ENCODE results near the gene C2CD4B. TPM values are rescaled to one million over a fixed set of nuclear protein-coding genes. Genes with fewer than 3 reads are reported as not detected.

The C2CD4B gene
- total RNA-seq, 1 donor from 2014 or later: 20.2 TPM

DNA sequence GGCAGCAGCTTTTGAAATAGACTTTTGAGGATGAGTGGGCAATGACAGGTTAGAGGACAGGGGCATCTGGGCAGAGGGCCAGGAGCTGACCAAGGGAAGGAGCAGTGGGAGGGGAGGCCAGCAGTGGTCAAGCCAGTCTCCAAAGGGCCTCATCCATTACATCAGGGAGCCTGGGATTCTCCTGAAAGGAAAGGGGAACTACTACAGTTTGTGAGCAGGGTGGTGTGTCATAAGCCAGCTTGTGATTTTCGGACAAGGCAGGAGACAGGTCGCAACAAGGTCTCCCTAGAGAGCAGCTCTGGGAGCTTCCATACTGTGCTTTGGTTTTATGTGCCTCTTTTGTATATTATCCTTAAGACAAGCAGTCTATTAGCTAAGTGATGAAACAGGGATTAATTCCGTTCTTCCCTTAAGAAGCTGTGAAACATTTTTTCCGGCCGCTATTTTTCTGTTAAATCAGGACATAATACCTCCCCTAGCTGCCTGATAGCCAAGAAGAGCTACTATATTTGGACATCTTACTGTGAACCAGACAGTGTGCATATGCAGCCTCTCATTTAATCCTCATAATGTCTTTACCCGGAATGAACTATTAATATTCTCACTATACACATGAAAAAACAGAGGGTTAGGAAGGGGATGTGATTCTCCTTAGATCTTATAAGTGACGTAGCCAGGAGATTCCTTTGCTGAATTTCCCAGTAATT is 46.4 kb downstream of the C2CD4B start:
- DNase-seq: no peak

DNA sequence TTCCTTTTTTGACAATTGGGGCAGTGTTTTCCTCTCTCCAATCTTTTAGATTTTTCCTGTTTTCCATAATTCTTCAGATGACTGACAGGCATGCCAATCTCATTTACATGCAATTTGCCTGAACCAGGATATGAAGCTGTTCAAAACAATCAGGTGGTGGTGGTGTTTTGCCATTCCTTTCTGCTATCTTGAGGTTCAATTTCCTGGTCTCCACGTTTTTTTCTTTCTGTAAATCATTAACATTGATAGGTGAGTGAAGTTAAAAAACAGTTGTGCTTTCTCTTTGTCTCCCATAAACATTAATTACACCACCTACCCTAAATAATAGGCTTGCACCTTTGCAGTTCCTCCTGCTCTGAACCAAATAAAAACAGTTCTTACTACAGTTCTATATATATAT is 49.2 kb downstream of the C2CD4B start:
- DNase-seq: no peak

Other genes with a start within 250 kb of the C2CD4B start
- gene VPS13C, start 104.8 kb downstream of the C2CD4B start, total RNA-seq: 93.5 TPM
- not detected for gene C2CD4A, start 98.3 kb downstream of the C2CD4B start, total RNA-seq
- 108 TPM for gene TLN2, start 225.3 kb upstream of the C2CD4B start, total RNA-seq

Data from tongue (tissue), 2 donors.